Forelimb muscle (tissue), 1 donor: ENCODE data around the gene TBX1. TPM values are rescaled to one million over a fixed set of nuclear protein-coding genes. Genes with fewer than 3 reads are reported as not detected.

ENCODE experiments used
- DNase-seq: peaks from one replicate; pipeline ENCODE4 v3.0.0-alpha.2; 2013; ENCODE audit warnings: low read depth
- polyA plus RNA-seq: library from polyadenylated mRNA; unstranded; fragments of 120-200 nt; gene quantifications from one replicate; pipeline ENCODE4 v1.2.1, GENCODE V29; 2013; ENCODE audit not compliant: insufficient read length

TBX1 gene
- polyA plus RNA-seq = 25.3 TPM

DNA sequence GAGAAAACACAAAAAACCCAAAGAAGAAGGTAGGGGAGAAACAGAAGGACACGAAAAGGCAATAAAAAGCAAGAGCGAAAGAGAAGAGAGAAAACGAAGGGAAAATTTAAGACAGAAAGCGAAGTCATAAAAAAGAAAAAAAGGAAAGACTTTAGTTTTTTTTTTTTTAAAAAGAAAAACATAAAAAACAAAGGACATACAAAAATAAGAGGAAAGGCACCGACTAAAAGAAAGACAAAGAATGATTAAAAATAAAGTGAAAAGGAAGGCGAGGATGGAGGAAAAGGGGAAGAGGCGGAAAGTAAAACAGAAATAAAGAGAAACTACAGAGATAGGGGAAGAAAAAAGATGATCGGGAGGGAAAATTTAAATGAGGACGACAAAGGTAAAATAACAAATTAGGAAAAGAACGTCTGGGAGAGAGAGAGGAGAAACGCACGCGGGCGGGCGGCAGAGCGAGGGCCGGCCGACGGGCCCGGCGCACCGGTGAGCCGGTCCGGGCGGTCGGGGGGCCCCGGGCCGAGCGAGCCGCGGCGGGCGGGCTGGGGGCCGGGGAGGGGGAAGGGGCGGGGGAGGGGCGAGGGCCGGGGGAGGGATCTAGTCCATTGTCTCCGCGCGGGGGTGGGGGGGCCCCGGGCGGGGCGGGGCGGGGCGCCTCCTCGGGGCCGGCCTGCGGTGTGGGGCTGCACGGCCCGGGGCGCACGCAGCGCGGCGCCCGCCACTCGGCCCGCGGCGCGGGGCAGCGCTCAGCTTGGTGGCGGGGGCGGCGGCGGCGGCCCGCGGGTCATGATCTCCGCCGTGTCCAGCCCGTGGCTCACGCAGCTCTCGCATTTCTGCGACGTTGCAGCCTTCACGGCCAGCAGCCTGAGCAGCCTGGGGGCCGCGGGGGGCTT, at the start of gene TBX1:
TSS of gene TBX1 (plus strand) at position 721 of the 893 bp plus-strand sequence. CDS start at position 787, 66 bp downstream.
- DNase-seq = no peak

DNA sequence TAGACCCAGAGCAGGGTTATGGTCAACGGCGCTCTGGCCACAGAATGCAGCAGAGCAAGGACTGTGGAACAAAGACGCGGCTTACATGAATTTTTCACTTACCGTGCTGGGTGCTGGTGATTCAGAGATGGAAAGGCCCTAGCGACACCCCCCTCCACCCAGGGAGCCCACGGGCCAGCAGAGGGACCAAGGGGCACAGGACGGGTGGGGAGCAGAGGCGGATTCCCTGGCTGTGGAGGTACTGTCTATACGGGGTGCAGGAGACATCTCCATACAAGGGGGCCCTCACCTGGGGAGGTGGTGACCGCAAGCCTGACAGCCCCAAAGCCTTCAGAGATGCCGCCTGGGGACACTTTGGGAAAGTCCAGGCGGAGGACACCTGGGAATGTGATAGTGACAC, 47.3 kb upstream of the TBX1 start:
- DNase-seq = no peak

DNA sequence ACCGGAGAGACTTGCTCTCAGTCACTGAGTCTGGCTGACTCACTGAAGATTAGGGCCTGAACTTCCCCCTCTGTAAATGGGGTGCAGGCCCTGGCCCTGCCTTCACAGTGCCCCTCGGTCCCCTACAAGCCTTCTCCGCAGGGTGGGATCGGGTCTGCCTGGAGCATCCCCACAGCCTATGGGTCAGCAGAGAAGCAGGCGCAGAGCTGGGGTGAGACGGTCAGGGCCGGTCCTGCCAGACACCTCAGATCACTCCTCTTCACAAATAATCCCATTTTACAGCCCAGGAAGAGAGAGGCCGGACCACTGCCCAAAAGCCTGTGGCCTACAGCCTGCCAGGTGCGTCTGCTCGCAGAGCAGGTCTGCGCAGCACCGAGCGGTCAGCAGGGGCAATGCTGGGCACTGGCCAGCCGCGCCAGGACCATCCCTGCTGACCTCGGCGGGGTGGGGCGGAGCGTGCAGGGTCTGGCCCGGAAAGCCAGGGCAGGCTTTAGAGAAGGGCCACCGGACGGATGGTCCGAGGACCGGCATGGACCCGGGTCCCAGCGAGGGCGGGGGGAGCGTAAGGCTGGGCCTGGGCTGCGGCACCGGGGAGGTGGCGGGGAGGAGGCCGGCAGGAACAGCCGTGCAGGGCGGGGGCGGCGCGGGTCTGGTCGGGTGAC, 46.8 kb upstream of the TBX1 start:
- no peak for DNase-seq

DNA sequence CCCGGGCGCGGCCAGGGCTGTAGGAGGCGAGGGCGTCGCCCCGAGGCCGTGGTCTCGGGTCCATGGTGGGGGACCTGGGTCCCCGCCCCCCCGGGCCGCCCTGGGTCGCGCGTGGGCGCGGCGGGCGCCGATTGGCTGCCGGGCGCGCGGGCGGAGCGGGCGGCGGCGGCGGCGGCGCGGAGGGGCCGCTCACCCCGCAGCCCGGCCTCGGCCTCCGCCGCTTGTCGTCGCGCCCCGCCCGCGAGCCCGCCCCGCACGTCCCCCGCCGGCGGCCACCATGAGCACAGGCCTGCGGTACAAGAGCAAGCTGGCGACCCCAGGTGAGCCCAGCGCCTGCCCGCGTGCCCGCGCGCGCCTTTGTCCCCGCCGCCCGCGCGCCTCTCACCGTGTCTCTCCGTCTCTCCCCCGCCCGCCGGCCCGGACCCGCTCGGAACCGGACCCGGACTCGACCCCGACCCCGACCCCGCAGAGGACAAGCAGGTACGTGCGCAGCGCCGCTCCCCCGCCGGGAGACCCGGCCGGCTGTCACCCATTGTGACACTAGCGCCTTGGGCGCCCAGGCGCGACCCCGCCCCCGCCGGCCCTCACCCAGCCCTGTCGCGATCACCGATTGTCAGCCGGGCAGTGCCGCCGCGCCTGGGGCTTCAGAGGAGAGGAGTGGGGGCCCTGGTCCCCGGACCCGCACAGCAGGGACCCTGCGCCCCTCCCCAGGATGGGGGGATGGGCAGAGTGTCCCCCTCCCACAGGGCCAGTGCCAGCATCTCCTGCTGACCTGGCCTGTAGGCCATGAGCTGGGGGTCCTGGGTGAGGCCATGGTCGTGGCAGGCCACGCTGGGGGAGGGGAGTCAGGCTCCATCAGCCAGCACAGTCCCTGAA, 46.0 kb upstream of the TBX1 start, which contains the start of gene SEPTIN5:
TSS of gene SEPTIN5 (plus strand) at position 192 of the 876 bp plus-strand sequence. CDS start at position 278, 86 bp downstream.
- no peak for DNase-seq

DNA sequence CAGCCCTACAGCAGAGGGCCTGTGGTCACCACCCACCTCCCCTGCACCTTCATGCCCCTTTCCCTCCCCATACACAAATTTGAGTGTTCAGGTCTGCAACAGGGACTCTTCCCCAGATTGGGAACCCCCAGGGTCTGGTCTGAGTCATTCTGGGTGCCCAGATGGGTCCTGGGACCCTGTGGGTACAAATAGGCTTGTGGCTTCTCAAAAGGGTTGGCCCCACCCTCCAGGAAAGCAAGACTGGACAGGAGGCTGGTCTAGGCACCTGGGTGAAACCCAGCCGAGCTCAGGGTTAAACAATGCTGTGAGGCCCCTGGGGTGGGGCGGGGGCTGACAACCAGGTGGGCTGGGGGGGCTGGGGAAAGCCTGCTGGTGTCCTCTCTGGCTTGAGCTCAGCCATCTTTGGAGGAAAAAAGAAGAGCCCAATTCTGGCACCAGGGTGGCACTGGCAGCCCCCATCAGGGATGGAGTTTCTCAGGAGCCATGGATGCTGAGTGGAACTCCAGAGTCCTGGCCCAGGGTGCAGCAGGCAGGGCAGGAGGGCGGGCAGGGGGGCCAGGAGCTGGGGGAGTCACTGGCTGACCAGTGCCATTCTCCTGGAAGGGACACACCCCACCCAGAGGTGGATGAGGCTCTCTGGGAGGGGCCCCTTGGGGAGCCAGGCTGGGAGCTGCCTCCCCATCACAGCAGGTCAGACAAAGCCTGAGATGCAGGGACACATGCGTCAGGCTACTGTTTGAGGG, 45.2 kb upstream of the TBX1 start:
- no peak for DNase-seq

DNA sequence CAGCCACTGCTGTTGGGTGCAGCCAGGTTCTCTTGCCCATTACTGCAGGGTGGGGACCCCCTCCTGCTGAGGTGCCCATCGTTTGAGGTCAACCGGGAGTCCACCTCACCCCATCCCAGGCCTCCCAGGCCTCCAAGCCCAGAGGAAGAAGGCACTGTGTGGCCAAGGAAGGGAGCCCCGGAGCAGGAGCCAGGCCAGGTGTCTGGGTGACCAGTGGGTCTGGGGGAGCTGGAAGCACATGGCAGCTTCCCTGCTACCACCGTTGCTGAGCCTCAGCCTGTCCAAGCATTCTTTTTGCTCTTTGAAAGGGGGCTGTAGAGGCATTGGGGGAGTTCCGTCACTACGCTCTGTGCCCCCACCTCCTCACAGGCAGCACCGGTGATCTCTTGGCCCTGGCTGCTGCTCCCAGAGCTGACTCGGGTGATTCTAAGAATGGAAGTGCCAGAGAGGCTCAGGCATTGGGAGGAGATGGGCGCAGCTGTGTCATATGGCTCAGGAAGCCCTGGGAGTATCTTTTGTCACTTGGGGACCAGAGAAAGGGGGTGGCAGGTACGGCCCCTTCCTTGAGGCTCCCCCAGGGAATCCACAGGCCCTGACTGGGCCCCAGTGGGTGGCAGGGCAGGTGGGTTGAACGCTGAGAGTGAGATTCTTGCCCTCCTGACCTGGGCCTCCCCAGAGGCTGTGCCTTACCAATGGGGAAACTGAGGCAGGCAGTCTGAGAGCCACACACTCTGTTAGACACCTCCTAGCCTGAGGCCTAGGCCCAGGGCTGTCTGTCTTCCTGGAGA, 44.3 kb upstream of the TBX1 start:
- DNase-seq = no peak

DNA sequence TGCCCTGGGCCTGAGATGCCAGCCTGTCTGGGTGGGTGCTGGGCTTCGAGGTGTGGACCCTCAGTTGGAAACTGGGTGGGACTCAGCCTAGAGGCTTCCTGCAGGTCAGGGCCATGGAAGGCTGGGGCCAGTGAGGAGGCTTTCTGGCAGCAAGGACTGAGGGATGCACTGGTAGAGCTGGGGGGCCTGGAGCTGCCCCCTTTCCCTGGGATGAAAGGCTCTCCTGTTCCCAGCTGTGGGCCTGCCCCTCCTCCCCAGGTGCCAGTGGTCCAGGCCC, 43.8 kb upstream of the TBX1 start:
- DNase-seq = no peak

DNA sequence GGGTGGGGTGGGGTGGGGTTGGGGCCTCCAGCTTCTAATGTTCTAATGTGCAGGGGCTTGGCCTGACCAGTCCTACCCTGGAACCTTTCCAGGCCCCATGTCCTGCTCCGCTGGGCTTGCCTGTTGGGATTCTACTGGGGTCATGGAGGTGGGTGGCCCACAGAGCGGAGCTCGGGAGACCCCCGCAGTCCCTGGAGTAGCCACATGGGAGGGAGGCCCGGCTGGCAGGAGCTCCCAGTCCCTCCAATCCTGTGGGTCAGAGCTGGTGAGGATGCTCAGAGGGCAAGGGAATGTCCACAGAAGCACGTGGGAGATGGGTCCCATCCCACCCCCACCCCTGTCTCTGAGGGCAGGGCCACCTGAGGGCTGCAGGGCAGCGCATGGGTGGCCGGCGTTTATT, 43.4 kb upstream of the TBX1 start:
- no peak for DNase-seq

DNA sequence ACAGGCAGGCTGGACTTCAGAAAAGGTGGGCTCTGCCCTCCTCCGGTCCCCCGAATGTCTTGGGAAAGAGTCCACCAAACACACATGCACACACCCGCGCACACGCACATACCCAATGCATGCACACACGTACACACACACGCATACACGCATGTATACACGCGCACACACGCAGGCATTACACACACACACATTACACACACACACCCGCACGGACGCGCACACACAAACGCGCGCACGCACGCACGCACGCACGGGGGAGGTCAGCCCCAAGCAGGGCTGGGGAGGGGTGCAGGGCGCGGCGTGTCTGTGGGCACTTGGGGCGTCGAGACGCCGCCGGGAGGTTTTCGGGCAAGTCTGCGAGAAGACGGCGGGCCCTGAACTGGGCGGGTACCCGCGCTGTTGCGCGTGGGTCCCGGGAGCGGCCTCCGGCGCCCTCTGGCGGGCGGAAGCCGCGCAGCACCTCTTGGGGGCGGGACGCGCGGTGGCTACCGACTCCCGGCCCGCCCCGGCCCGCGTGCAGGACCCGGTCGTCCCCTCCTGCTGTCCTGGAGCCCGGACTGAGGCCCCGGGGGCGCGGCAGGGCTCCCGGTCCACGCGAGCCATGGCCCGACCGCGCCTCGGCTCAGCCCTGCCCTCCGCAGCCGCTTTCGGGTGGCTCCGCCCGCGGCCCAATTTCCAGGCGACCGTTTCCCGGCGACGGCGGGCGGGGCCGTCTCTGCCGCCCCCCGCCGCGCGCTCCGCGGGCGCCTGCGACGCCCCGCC, 42.7 kb upstream of the TBX1 start:
- DNase-seq = no peak

DNA sequence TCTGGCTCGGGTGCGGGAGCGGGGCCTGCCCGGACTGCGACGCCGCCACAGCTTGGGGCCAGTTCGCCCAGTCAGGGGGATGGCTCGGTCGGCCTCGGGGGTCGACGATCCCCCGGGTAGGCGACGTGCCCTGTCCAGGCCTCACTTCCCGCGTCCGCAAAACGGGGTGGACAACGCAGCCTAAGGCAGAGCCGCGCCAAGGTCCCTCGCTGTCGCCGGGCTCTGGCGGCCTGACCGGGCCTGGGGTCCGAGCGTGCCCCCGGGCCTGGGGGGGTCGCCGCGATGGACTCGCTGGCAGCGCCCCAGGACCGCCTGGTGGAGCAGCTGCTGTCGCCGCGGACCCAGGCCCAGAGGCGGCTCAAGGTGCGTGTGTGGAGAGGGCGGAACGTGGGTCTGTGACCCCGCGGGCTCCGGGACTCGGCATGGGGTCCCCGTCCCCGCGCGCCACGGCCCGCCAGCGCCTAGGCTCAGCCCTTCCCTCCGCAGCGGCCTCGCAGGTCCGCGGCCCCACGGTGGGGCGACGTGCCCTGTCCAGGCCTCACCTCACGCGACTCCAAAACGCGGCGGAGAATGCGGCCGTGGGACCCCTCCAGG, 42.0 kb upstream of the TBX1 start:
- no peak for DNase-seq

DNA sequence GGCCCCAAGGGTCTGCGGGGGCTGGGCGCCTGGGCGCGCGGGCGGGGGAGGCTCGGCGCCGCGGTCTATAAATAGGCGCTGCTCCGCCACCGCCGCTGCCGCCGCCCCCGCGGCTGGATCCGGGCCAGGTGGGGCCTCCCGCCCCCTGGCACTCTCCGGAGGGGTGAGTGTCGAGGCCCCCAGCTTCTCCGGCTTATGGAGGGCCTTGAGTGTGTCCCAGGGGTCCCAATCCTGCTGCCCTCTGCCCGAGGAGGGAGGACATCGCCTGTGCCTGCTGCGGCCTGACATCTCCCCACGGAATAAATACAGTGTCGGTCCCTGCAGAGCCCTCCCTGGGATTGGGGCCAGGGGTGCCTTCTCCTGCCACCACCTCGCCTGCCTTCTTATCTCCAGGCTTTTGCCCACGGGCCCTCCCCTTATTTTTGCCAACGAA, 41.5 kb upstream of the TBX1 start:
- no peak for DNase-seq

DNA sequence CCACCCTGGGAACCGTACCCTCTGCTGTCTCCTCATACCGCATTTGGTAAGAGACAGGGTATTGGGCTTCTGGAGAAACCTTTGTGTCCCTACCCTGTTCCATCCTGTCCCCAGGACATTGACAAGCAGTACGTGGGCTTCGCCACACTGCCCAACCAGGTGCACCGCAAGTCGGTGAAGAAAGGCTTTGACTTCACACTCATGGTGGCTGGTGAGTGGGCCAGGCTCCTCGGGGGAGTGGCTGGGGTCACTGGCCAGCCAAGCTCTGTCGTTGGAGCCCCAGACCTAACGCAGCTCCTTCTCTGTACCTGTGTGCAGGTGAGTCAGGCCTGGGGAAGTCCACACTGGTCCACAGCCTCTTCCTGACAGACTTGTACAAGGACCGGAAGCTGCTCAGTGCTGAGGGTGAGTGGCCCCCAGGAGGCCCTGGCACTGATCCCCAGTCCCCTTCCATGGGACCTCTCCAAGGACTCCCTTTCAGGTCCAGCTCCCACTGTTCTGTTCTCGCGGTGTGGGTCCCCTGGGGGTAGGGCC, 41.0 kb upstream of the TBX1 start:
- DNase-seq = no peak

DNA sequence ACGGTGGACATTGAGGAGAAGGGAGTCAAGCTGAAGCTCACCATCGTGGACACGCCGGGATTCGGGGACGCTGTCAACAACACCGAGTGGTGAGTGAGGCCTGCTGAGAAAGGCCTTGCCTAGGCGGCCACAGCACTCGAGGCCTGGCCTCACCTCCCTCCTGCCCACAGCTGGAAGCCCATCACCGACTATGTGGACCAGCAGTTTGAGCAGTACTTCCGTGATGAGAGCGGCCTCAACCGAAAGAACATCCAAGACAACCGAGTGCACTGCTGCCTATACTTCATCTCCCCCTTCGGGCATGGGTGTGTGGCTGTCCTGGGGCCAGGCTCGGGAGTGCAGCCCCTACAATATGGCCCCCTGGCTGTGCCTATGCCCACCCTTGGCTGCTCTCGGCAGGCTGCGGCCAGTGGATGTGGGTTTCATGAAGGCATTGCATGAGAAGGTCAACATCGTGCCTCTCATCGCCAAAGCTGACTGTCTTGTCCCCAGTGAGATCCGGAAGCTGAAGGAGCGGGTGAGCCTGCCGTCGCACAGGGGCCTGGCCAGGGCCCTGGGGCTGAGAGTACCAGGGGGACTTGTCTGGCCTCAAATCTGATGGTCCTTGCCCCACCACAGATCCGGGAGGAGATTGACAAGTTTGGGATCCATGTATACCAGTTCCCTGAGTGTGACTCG, 40.3 kb upstream of the TBX1 start:
- DNase-seq = no peak

DNA sequence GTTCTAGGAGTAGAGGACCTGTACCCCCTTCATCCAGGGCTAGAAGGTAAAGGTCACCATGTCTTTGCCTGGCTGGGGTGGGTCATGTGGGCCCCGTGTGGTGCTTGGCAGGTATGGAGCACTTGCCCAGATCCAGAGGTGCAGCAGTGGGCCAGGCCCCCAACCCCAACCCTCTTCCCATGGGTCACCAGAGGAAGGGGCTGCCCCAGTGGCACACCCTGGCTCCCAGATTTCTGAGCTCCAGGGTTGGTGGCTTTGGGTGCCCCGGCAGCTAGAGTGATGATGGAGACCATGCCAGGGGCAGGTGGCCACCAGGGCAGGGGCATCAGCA, 39.6 kb upstream of the TBX1 start:
- no peak for DNase-seq

DNA sequence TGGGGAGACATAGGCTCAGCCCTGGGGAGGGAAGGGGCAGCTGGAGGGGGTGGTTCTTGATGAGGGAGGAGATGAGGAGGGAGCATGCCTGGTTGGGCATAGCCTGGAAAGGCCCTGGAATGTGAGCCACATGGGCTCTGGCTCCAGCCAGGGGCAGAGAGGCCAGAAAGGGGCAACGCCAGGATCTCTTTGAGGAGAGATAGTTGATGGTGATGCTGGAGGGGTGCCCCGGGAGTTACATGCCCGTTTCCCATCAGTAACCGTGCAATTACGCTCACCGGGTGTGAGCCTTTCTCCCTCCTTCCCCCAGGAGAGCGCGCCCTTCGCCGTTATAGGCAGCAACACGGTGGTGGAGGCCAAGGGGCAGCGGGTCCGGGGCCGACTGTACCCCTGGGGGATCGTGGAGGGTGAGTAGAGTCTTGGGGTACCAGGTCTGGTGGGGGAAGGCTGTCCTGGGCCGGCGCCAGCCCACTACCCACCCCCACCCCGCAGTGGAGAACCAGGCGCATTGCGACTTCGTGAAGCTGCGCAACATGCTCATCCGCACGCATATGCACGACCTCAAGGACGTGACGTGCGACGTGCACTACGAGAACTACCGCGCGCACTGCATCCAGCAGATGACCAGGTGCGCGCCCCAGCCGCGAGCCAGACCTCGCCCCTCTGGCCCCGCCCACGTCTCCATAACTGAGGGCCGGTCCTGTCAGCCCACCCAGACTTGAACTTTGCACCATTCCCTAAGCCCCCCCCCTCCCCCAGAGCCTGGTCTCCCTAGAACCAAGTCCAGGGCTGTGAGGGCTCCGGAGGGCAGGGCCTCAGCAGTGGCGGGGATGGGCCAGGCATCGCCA, 39.0 kb upstream of the TBX1 start:
- DNase-seq = no peak

DNA sequence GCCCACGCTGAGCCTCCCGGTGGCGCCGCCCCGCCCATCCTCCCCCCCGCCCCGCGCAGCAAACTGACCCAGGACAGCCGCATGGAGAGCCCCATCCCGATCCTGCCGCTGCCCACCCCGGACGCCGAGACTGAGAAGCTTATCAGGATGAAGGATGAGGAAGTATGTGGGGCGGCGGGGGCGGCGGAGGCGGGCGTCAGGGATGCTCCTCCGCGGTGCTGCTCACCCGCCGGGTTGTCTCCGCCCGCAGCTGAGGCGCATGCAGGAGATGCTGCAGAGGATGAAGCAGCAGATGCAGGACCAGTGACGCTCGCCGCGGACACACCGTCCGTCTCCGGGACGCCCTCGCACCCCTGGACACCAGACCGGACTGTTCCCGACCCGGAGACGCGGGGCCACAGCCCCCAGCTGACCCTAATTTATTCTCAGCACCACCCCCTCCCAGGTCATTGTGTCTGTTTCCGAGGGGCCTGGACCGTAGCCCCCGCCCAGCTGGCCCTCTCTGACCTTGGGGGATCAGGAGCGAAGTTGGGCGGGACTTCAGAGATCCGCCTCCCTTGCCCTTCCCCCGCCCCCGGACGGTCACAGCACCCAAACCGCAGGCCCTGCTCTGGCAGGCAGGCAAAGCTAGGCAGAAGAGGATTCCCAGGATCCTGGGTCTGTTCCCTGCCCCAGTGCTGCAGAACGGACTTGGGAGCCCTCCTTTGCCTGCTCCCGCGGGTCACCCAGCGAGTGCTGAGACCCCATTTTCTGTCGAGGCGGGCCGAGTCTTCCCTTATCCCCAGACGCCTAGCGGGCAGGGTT, 38.2 kb upstream of the TBX1 start:
- DNase-seq = no peak

DNA sequence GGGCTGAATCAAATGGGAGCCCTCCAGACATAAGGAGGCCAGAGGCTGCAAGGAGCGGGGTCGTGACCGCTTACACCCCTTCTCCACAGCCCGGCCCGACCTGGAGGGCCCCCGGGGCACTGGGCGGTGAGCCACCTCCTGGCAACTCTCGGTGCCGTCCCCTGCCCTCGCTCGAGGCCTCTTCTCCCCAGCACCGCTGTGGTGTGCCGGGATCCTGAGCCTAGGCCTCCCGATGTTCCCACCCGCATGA, 37.7 kb upstream of the TBX1 start:
- no peak for DNase-seq
